Endometrial microvascular endothelial cells (primary cell): ENCODE data around the gene ZFP90. TPM values are rescaled to one million over a fixed set of nuclear protein-coding genes. Genes with fewer than 3 reads are reported as not detected.

Experiments used
- in situ Hi-C: cut with HindIII; loops from 2 replicates; pipeline ENCODE4 v1.10.0; 2017; ENCODE audit warnings: low sequenced_read_pairs, low pct_unique_long_range_greater_than_20kb; ENCODE audit errors: inconsistent ontology term
- total RNA-seq: library from RNA; depleted of rRNA; stranded (reverse); fragments of >200 nt; gene quantifications from one replicate; pipeline ENCODE4 v1.2.3, GENCODE V29; 2015; ENCODE audit errors: inconsistent ontology term

The ZFP90 gene
- total RNA-seq, 1 donor from 2014 or later, result 28.2 TPM

GRCh38 chr16:68563631-68564381, 24.7 kb downstream of the ZFP90 start:
- in situ Hi-C loops, result no loop called here

- in situ Hi-C loops, result no loop called here
Measured at GRCh38 chr16:68564382-68564985, 25.4 kb downstream of the ZFP90 start.

- in situ Hi-C loops, result no loop called here
Measured at GRCh38 chr16:68574479-68574878, 35.4 kb downstream of the ZFP90 start.

- in situ Hi-C loops, result no loop called here
Measured at GRCh38 chr16:68575082-68575481, 36.0 kb downstream of the ZFP90 start.

GRCh38 chr16:68577352-68577853, 38.3 kb downstream of the ZFP90 start:
- in situ Hi-C loops, result no loop called here

- in situ Hi-C loops, result no loop called here
Measured at GRCh38 chr16:68590201-68590994, 51.3 kb downstream of the ZFP90 start.

- in situ Hi-C loops, result no loop called here
Measured at GRCh38 chr16:68592466-68593337, 53.6 kb downstream of the ZFP90 start.

- in situ Hi-C loops, result no loop called here
Measured at GRCh38 chr16:68596266-68596665, 57.2 kb downstream of the ZFP90 start.

GRCh38 chr16:68599586-68599985, 60.5 kb downstream of the ZFP90 start:
- in situ Hi-C loops, result no loop called here

- in situ Hi-C loops, result no loop called here
Measured at GRCh38 chr16:68605746-68606145, 66.7 kb downstream of the ZFP90 start.

- in situ Hi-C loops, result no loop called here
Measured at GRCh38 chr16:68607443-68607842, 68.4 kb downstream of the ZFP90 start.

GRCh38 chr16:68608330-68608729, 69.2 kb downstream of the ZFP90 start:
- in situ Hi-C loops, result no loop called here

- in situ Hi-C loops, result no loop called here
Measured at GRCh38 chr16:68612996-68613395, 73.9 kb downstream of the ZFP90 start.

- in situ Hi-C loops, result no loop called here
Measured at GRCh38 chr16:68617734-68618133, 78.6 kb downstream of the ZFP90 start.

Other genes with a start within 250 kb of the ZFP90 start
- gene SLC7A6OS, start 228.3 kb upstream of the ZFP90 start, total RNA-seq, result 7.0 TPM
- 99.0 TPM for gene PRMT7, start 228.3 kb upstream of the ZFP90 start, total RNA-seq
- not detected for gene SMPD3, start 90.8 kb upstream of the ZFP90 start, total RNA-seq
- not detected for gene CDH3, start 106.0 kb downstream of the ZFP90 start, total RNA-seq
- gene CDH1, start 198.0 kb downstream of the ZFP90 start, total RNA-seq, result not detected